ENCODE data around the gene MYO5B.

DNA sequence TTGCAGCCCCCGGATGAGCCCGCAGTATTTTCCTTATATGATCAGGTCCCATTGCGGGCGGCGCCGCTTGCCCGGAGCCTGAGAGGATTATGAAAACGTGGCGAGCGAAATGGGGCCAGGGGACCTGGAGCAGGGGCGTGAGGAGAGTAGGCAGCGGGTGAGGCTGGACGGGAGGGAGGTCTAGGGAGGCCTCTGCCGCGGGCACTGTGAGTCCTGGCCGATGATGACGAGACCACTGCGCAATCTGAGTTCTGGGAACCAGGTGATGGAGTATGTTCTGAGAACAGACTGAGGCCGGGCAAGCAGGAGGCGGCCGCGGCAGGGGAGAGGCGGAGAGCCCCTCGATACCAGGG lies 380.8 kb downstream of the MYO5B start:
- TF ChIP-seq CTCF (IDR thresholded peaks at IDR 0.05) (peak in 1 of 5 experiments; percentile 14), EP300 (IDR thresholded peaks at IDR 0.05) (no peak)
